ACC112 (cell line): ENCODE measurements around the gene RFTN2.
"Not testable (repeated sequence)": the region's sequence is repeated elsewhere in the genome, so short reads cannot be mapped to it uniquely, and the experiment has no call there.

Experiments
- H2AFZ ChIP-seq: fragments of 200-600 bp; sonication (generic); one replicate; pipeline ENCODE4 v1.6.0; 2017; ENCODE audit warnings: antibody characterized with exemption, low read length; ENCODE audit not compliant: unreplicated experiment
- H3K27ac ChIP-seq: fragments of 200-600 bp; sonication (generic); 2 replicates; pipeline ENCODE4 v1.5.1; 2014; ENCODE audit warnings: low read depth, mild to moderate bottlenecking, antibody characterized with exemption, low read length, moderate library complexity
- H3K27me3 ChIP-seq: fragments of 200-600 bp; sonication (generic); 2 replicates; pipeline ENCODE4 v1.6.1; 2014; ENCODE audit warnings: mild to moderate bottlenecking, antibody characterized with exemption, low read length, moderate library complexity, mixed read lengths; ENCODE audit not compliant: insufficient read depth
- H3K36me3 ChIP-seq: fragments of 200-600 bp; sonication (generic); 2 replicates; pipeline ENCODE4 v1.6.1; 2016; ENCODE audit warnings: mild to moderate bottlenecking, antibody characterized with exemption, low read length, moderate library complexity, mixed read lengths; ENCODE audit not compliant: insufficient read depth
- H3K4me1 ChIP-seq: fragments of 200-600 bp; sonication (generic); one replicate; pipeline ENCODE4 v1.6.1; 2016; ENCODE audit warnings: low read length, mixed read lengths; ENCODE audit not compliant: insufficient read depth, unreplicated experiment, control insufficient read depth
- H3K4me3 ChIP-seq: fragments of 200-600 bp; sonication (generic); 2 replicates; pipeline ENCODE4 v1.5.1; 2014; ENCODE audit warnings: mild to moderate bottlenecking, low read depth, low read length
- H3K79me2 ChIP-seq: fragments of 200-600 bp; sonication (generic); one replicate; pipeline ENCODE4 v1.6.0; 2016; ENCODE audit warnings: low read length; ENCODE audit not compliant: control insufficient read depth, unreplicated experiment, insufficient read depth

Gene RFTN2

GRCh38 chr2:197601726-197602125, 73.7 kb downstream of the RFTN2 start:
- H3K27me3 ChIP-seq: no peaks in the 10 kb centered on the region
- no peak overlapping the region for H2AFZ ChIP-seq
- no peaks in the 10 kb centered on the region for H3K4me1 ChIP-seq
- no peak overlapping the region for H3K4me3 ChIP-seq
- no peak overlapping the region for H3K27ac ChIP-seq
- no peaks in the 10 kb centered on the region for H3K79me2 ChIP-seq
- no peaks in the 10 kb centered on the region for H3K36me3 ChIP-seq

DNA sequence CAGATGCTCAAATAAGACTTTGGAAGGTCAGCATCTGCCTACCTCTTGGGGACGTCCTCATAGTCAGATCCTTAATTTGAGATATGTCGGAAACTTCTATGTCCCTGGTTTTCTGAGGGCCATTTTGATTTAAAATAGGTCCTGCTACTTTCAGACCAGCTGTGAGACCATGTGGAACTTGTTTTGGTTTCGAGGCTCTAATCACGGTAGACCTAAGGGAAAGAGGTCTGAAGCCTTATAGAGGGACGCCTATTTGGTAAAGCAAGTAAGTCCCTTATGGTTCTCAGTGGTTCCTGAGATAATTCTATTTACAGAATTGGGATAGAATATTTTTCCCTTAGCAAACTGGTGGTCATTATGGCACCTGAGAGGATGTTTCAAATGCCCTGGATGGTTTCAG, 75.1 kb downstream of the RFTN2 start:
- Histone ChIP-seq H3K27ac (no peak overlapping the region), H3K4me1 (no peaks in the 10 kb centered on the region), H3K27me3 (no peaks in the 10 kb centered on the region), H3K36me3 (no peaks in the 10 kb centered on the region), H3K4me3 (no peak overlapping the region), H3K79me2 (no peaks in the 10 kb centered on the region), H2AFZ (no peak overlapping the region)

- Histone ChIP-seq H3K4me3 (no peak overlapping the region), H3K27ac (no peak overlapping the region), H3K4me1 (no peaks in the 10 kb centered on the region), H3K36me3 (no peaks in the 10 kb centered on the region), H3K27me3 (no peaks in the 10 kb centered on the region), H3K79me2 (no peaks in the 10 kb centered on the region), H2AFZ (peak overlapping the region; percentile 45)
Measured at GRCh38 chr2:197599285-197599965, 76.0 kb downstream of the RFTN2 start.

DNA sequence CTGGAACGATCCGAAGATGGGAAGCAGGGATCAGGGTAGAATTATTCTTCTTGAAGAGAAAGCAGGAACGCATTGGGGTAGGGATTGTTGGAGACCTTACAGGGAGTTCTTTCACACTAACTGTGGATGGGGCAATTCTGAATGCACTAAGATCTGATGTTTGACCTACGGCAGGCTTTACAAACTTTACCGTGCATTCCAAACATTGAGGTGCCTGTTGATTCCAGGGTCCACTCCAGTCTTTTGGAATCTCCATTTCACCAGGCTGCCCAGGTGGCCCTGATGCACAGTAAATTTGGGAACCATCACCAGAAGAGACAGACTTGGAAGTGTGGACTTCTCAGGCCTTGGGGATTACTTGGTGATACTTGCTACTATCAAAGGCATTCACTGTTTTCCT, 76.9 kb downstream of the RFTN2 start:
- no peak overlapping the region for H3K4me3 ChIP-seq
- H3K27me3 ChIP-seq: no peaks in the 10 kb centered on the region
- H3K36me3 ChIP-seq: no peaks in the 10 kb centered on the region
- H3K27ac ChIP-seq: no peak overlapping the region
- H2AFZ ChIP-seq: no peak overlapping the region
- no peaks in the 10 kb centered on the region for H3K4me1 ChIP-seq
- no peaks in the 10 kb centered on the region for H3K79me2 ChIP-seq

- H2AFZ ChIP-seq: no peak overlapping the region
- no peak overlapping the region for H3K27ac ChIP-seq
- H3K79me2 ChIP-seq: no peaks in the 10 kb centered on the region
- H3K36me3 ChIP-seq: no peaks in the 10 kb centered on the region
- H3K4me1 ChIP-seq: no peaks in the 10 kb centered on the region
- no peak overlapping the region for H3K4me3 ChIP-seq
- H3K27me3 ChIP-seq: no peaks in the 10 kb centered on the region
Measured at GRCh38 chr2:197597166-197597565, 78.2 kb downstream of the RFTN2 start.

DNA sequence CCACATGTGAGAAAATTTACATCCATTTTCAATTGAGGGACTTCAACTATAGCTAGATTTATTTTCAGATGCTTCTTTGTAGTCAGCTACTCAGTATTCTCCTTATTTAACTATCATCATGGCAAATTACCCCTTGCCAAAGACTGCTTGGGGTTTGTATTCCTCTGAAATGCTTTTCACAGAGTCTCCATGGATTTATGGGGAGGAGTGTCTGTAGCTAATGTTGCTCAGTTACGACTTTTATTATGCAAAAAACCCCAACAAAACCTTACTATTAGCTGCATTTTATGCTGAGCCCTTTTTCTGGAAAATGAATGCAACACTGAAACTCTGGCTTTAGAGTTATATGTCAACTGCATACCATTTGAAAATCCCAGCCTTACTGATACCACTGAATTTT, 78.6 kb downstream of the RFTN2 start:
- no peak overlapping the region for H2AFZ ChIP-seq
- no peak overlapping the region for H3K27ac ChIP-seq
- H3K4me3 ChIP-seq: no peak overlapping the region
- H3K36me3 ChIP-seq: no peaks in the 10 kb centered on the region
- no peaks in the 10 kb centered on the region for H3K4me1 ChIP-seq
- H3K79me2 ChIP-seq: no peaks in the 10 kb centered on the region
- H3K27me3 ChIP-seq: no peaks in the 10 kb centered on the region

- Histone ChIP-seq H3K27ac (no peak overlapping the region), H3K27me3 (no peaks in the 10 kb centered on the region)
Measured at GRCh38 chr2:197591339-197592072, 83.9 kb downstream of the RFTN2 start.

DNA sequence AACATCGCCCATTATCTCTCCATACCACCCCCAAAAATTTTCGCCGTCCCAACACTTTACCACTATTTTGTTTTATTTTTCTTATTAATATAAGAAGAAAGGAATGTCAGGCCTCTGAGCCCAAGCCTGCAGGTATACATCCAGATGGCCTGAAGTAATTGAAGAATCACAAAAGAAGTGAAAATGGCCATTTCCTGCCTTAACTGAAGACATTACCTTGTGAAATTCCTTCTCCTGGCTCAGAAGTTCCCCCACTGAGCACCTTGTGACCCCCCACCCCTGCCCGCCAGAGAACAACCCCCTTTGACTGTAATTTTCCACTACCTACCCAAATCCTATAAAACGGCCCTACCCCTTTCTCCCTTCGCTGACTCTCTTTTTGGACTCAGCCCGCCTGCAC, 88.1 kb downstream of the RFTN2 start:
- not testable (repeated sequence) for H3K27ac ChIP-seq, H2AFZ ChIP-seq, H3K4me3 ChIP-seq, H3K36me3 ChIP-seq, H3K27me3 ChIP-seq, H3K4me1 ChIP-seq, H3K79me2 ChIP-seq

More at GRCh38 chr2:197591339-197592072, 83.9 kb downstream of the RFTN2 start:
- H2AFZ ChIP-seq: no peak overlapping the region
- H3K4me3 ChIP-seq: no peak overlapping the region
- 0 out of 2 replicates have a peak, but pooled peaks cover 2% of the 10 kb centered on the region for H3K36me3 ChIP-seq
- H3K79me2 ChIP-seq: no peaks in the 10 kb centered on the region
- H3K4me1 ChIP-seq: no peaks in the 10 kb centered on the region

DNA sequence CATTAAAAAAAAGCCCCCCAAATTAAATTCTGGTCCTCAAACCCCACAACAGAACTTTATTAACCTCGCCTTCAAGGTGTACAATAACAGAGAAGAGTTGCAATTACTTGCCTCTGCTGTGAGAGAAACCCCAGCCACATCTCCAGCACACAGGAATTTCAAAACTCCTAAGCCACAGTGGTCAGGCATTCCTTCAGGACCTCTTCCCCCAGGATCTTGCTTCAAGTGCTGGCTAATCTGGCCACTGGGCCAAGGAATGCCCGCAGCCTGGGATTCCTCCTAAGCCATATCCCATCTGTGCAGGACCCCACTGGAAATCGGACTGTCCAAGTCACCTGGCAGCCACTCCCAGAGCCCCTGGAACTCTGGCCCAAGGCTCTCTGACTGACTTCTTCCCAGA, 95.2 kb downstream of the RFTN2 start:
- not testable (repeated sequence) for H3K79me2 ChIP-seq, H3K4me3 ChIP-seq, H3K27ac ChIP-seq, H2AFZ ChIP-seq, H3K36me3 ChIP-seq, H3K27me3 ChIP-seq
- peaks cover 21% of the 10 kb centered on the region for H3K4me1 ChIP-seq

- not testable (repeated sequence) for H3K27me3 ChIP-seq, H3K4me3 ChIP-seq, H3K27ac ChIP-seq, H3K79me2 ChIP-seq, H3K36me3 ChIP-seq, H2AFZ ChIP-seq
- peaks cover 21% of the 10 kb centered on the region for H3K4me1 ChIP-seq
Measured at GRCh38 chr2:197578294-197578693, 97.1 kb downstream of the RFTN2 start.

GRCh38 chr2:197577446-197577845, 97.9 kb downstream of the RFTN2 start:
- Histone ChIP-seq H3K4me3 (no peak overlapping the region), H2AFZ (no peak overlapping the region), H3K27me3 (no peaks in the 10 kb centered on the region), H3K4me1 (peaks cover 21% of the 10 kb centered on the region), H3K79me2 (no peaks in the 10 kb centered on the region), H3K36me3 (peaks cover 8% of the 10 kb centered on the region; the same call in 1 of the 2 replicates), H3K27ac (no peak overlapping the region)
